ENCODE measurements around the gene KANK4.

- TF ChIP-seq CTCF (IDR thresholded peaks at IDR 0.05; ENCODE audit: insufficient read depth, low read length, poor library complexity, severe bottlenecking) (no peak), EZH2phosphoT487 (conservative IDR thresholded peaks at IDR 0.05; ENCODE audit: low read length) (no peak)
These were observed 90.4 kb downstream of the KANK4 start for GRCh38 chr1:62228883-62229187.

Data from SU-DHL-6 (cell line).